Keratinocyte (primary cell): Measurements from ENCODE around the gene C17orf58. TPM values are rescaled to one million over a fixed set of nuclear protein-coding genes. Genes with fewer than 3 reads are reported as not detected.
A peak's percentile ranks its signal among the peaks of the same experiment; 100 is the strongest.

Experiments used
- DNase-seq: peaks from one replicate; pipeline ENCODE4 v3.0.0-alpha.2; 2011; ENCODE audit warnings: low read depth, missing footprints, low spot score
- FAIRE-seq: peaks from 2 replicates; lab custom pipeline; 2011; peaks lifted over from hg19 to GRCh38; lab: Jason Lieb, UNC
- H2AFZ ChIP-seq: 2 replicates; pipeline ENCODE4 v1.6.0; 2012; ENCODE audit warnings: low read length, control low read depth, inconsistent platforms; ENCODE audit not compliant: control insufficient read depth
- H3K27ac ChIP-seq: 2 replicates; pipeline ENCODE4 v1.5.1; 2011; ENCODE audit warnings: low read length; ENCODE audit not compliant: control insufficient read depth, insufficient read depth
- H3K27me3 ChIP-seq: 3 replicates; pipeline ENCODE4 v1.6.0; 2011; ENCODE audit warnings: low read length; ENCODE audit not compliant: control insufficient read depth, insufficient read depth; ENCODE audit errors: extremely low read depth
- H3K36me3 ChIP-seq, 2 experiments: 2 replicates in 1 of 2; 3 replicates in 1 of 2; pipeline ENCODE4 v1.5.1; 2011; ENCODE audit warnings: low read length in 2 of 2, mild to moderate bottlenecking in 1 of 2; ENCODE audit not compliant: control insufficient read depth in 2 of 2, insufficient read depth in 2 of 2; ENCODE audit errors: extremely low read depth in 1 of 2
- H3K4me1 ChIP-seq: 3 replicates; pipeline ENCODE4 v1.5.1; 2011; ENCODE audit warnings: low read length; ENCODE audit not compliant: control insufficient read depth, insufficient read depth; ENCODE audit errors: extremely low read depth
- H3K4me2 ChIP-seq: 3 replicates; pipeline ENCODE4 v1.6.0; 2011; ENCODE audit warnings: low read depth, low read length; ENCODE audit not compliant: control insufficient read depth, insufficient read depth; ENCODE audit errors: extremely low read depth
- H3K4me3 ChIP-seq, 3 experiments: fragments of 200-600 bp in 1 of 3; sonication (generic) in 1 of 3; 2 replicates in 2 of 3; 3 replicates in 1 of 3; pipeline ENCODE4 v1.5.1; 2011 to 2016; ENCODE audit warnings: low read length in 3 of 3, mild to moderate bottlenecking in 3 of 3, control low read depth in 2 of 3, inconsistent platforms in 1 of 3, low read depth in 1 of 3, mixed read lengths in 1 of 3, mixed run types in 1 of 3, moderate library complexity in 1 of 3; ENCODE audit not compliant: control insufficient read depth in 2 of 3, insufficient read depth in 2 of 3; ENCODE audit errors: extremely low read depth in 1 of 3
- H3K79me2 ChIP-seq: 2 replicates; pipeline ENCODE4 v1.6.0; 2012; ENCODE audit warnings: low read length; ENCODE audit not compliant: control insufficient read depth, insufficient read depth
- H3K9ac ChIP-seq: 3 replicates; pipeline ENCODE4 v1.6.0; 2011; ENCODE audit warnings: low read length; ENCODE audit not compliant: control insufficient read depth, insufficient read depth; ENCODE audit errors: extremely low read depth
- H3K9me1 ChIP-seq: 3 replicates; pipeline ENCODE4 v1.6.0; 2011; ENCODE audit warnings: low read length; ENCODE audit not compliant: control insufficient read depth, insufficient read depth; ENCODE audit errors: extremely low read depth
- H3K9me3 ChIP-seq: 2 replicates; pipeline ENCODE4 v1.5.1; 2012; ENCODE audit warnings: low read depth, low read length; ENCODE audit not compliant: control insufficient read depth
- H4K20me1 ChIP-seq: 3 replicates; pipeline ENCODE4 v1.6.0; 2011; ENCODE audit warnings: low read length; ENCODE audit not compliant: control insufficient read depth, insufficient read depth; ENCODE audit errors: extremely low read depth
- CTCF ChIP-seq, 3 experiments: IDR thresholded peaks in 1 of 3; conservative IDR thresholded peaks in 1 of 3; optimal IDR thresholded peaks in 1 of 3; 2 replicates in 2 of 3; 3 replicates in 1 of 3; pipeline versions ENCODE3 to v1.5.1; 2011; ENCODE audit warnings: low read length in 3 of 3, mild to moderate bottlenecking in 3 of 3, moderate library complexity in 2 of 3, control low read depth in 1 of 3, inconsistent platforms in 1 of 3; ENCODE audit not compliant: insufficient read depth in 2 of 3; ENCODE audit errors: extremely low read depth in 1 of 3
- EZH2 ChIP-seq: IDR thresholded peaks from one replicate; pipeline ENCODE4 v1.6.1; 2012; ENCODE audit warnings: inconsistent platforms, mild to moderate bottlenecking, low read length, moderate library complexity
- dilution Hi-C: fragments of 300-500 bp; cut with MboI; formaldehyde crosslinking; loops from one replicate; pipeline ENCODE4 v1.7.0; 2020; ENCODE audit warnings: low sequenced_read_pairs; ENCODE audit not compliant: extremely low pct_ligation_motif_present
- polyA plus RNA-seq, 5 experiments: library from polyadenylated mRNA; depleted of rRNA in 3 of 5; stranded (reverse) in 3 of 5; stranded (forward) in 1 of 5; unstranded in 1 of 5; fragments of >200 nt; gene quantifications; 1 replicate in 1 of 5; 2 replicates in 3 of 5; 3 replicates in 1 of 5; pipeline versions ENCODE4 v1.2.1 to v1.2.3, GENCODE V29; 2011 to 2012; ENCODE audit warnings: missing spikeins in 2 of 5, low read depth in 1 of 5, low replicate concordance in 1 of 5

Gene C17orf58
- polyA plus RNA-seq, 1 donor (not counting 4 experiments of a cell fraction or from before 2014, with no cell fraction given), result 6.1 TPM

- Histone ChIP-seq H3K9me3 (no peaks in the 10 kb centered on the region), H3K4me3 (peak overlapping the region; percentile 45 to 84 (median 64)), H3K27me3 (no peaks in the 10 kb centered on the region), H3K4me1 (peaks cover 7% of the 10 kb centered on the region), H3K4me2 (peak overlapping the region; percentile 96), H3K79me2 (no peaks in the 10 kb centered on the region), H3K9me1 (no peaks in the 10 kb centered on the region), H4K20me1 (no peaks in the 10 kb centered on the region), H2AFZ (peak overlapping the region; percentile 96), H3K36me3 (no peaks in the 10 kb centered on the region), H3K27ac (peak overlapping the region; percentile 64), H3K9ac (peak overlapping the region; percentile 80)
- DNase-seq (no peak), FAIRE-seq (no peak)
- dilution Hi-C loops, result no loop called here
- TF ChIP-seq CTCF (optimal IDR thresholded peaks at IDR 0.05 in 1 of 3, IDR thresholded peaks at IDR 0.05 in 1 of 3, conservative IDR thresholded peaks at IDR 0.05 in 1 of 3; ENCODE audit: extremely low read depth in 1 of 3, insufficient read depth in 2 of 3, low read length in 3 of 3) (no peak), EZH2 (no peak)
These were observed 24.1 kb upstream of the C17orf58 start for GRCh38 chr17:68020409-68020756.

- peak overlapping the region; percentile 96 for H2AFZ ChIP-seq
- H3K9me1 ChIP-seq, result no peaks in the 10 kb centered on the region
- H3K27ac ChIP-seq, result peak overlapping the region; percentile 64
- peaks cover 7% of the 10 kb centered on the region for H3K4me1 ChIP-seq
- dilution Hi-C loops, result no loop called here
- H3K36me3 ChIP-seq, result no peaks in the 10 kb centered on the region
- no peaks in the 10 kb centered on the region for H3K79me2 ChIP-seq
- no peaks in the 10 kb centered on the region for H3K9me3 ChIP-seq
- peak overlapping the region; percentile 96 for H3K4me2 ChIP-seq
- FAIRE-seq, result no peak
- H4K20me1 ChIP-seq, result no peaks in the 10 kb centered on the region
- H3K4me3 ChIP-seq, result peak overlapping the region; percentile 45 to 84 (median 64)
- TF ChIP-seq EZH2, result no peak
- peak; percentile 19 to 28 (median 22) for TF ChIP-seq CTCF (optimal IDR thresholded peaks at IDR 0.05 in 1 of 3, IDR thresholded peaks at IDR 0.05 in 1 of 3, conservative IDR thresholded peaks at IDR 0.05 in 1 of 3; ENCODE audit: extremely low read depth in 1 of 3, insufficient read depth in 2 of 3, low read length in 3 of 3)
- no peaks in the 10 kb centered on the region for H3K27me3 ChIP-seq
- peak; percentile 81 for DNase-seq
- peak overlapping the region; percentile 80 for H3K9ac ChIP-seq
These were observed 23.6 kb upstream of the C17orf58 start for GRCh38 chr17:68019675-68020408.
